Ascending aorta (tissue), 2 donors: ENCODE measurements around the gene MGAT5B. TPM values are rescaled to one million over a fixed set of nuclear protein-coding genes. Genes with fewer than 3 reads are reported as not detected.

ENCODE experiments used
- DNase-seq, 2 donors: peaks; one replicate each; pipeline ENCODE4 v3.0.0-alpha.2; 2019; ENCODE audit warnings: low spot score in 2 of 2
- H3K27ac ChIP-seq, 2 donors: fragments of 200-600 bp; sonication (generic); one replicate each; pipeline ENCODE4 v1.5.1; 2016 to 2017; ENCODE audit warnings: mild to moderate bottlenecking in 1 of 2
- H3K27me3 ChIP-seq: fragments of 200-600 bp; sonication (generic); one replicate; pipeline ENCODE4 v1.5.1; 2017
- H3K36me3 ChIP-seq, 2 donors: fragments of 200-600 bp; sonication (generic); one replicate each; pipeline ENCODE4 v1.5.1; 2016
- H3K4me1 ChIP-seq, 2 donors: fragments of 200-600 bp; sonication (generic); one replicate each; pipeline ENCODE4 v1.5.1; 2016 to 2017; ENCODE audit warnings: mild to moderate bottlenecking in 1 of 2
- H3K4me3 ChIP-seq, 2 donors: fragments of 200-600 bp; sonication (generic); one replicate each; pipeline ENCODE4 v1.5.1; 2016 to 2017; ENCODE audit warnings: mild to moderate bottlenecking in 1 of 2
- H3K9me3 ChIP-seq, 2 donors: fragments of 200-600 bp; sonication (generic); one replicate each; pipeline ENCODE4 v1.5.1; 2016
- CTCF ChIP-seq, 3 experiments: fragments of 200-600 bp in 2 of 3; fragments of 450-650 bp in 1 of 3; sonication (generic) in 2 of 3; IDR thresholded peaks; one replicate each; pipeline ENCODE4 v1.5.1; 2016 to 2019; ENCODE audit warnings: antibody characterized with exemption in 3 of 3, mild to moderate bottlenecking in 1 of 3, moderate library complexity in 1 of 3
- intact Hi-C: fragments of 100-400 bp; cut with DNase I; formaldehyde crosslinking; loops from one replicate; pipeline ENCODE4 v1.15.1; 2023
- total RNA-seq: library from RNA; depleted of rRNA; stranded (reverse); fragments of >200 nt; gene quantifications from one replicate; pipeline ENCODE4 v1.1.0, GENCODE V29; 2016

The MGAT5B gene
- total RNA-seq, 1 donor from 2014 or later = not detected

GRCh38 chr17:76884995-76885893, 17.0 kb downstream of the MGAT5B start:
- intact Hi-C loops = no loop called here
- TF ChIP-seq CTCF (IDR thresholded peaks at IDR 0.05) = no peak
- no peaks in the 10 kb centered on the region for H3K27me3 ChIP-seq

GRCh38 chr17:76885894-76886290, 17.7 kb downstream of the MGAT5B start:
- Histone ChIP-seq H3K36me3 (no peaks in the 10 kb centered on the region), H3K27ac (no peak overlapping the region), H3K27me3 (no peaks in the 10 kb centered on the region), H3K4me1 (no peaks in the 10 kb centered on the region), H3K9me3 (no peaks in the 10 kb centered on the region), H3K4me3 (no peak overlapping the region)
- no peak for TF ChIP-seq CTCF (IDR thresholded peaks at IDR 0.05)
- DNase-seq = no peak
- intact Hi-C loops = no loop called here

More at GRCh38 chr17:76884995-76885893, 17.0 kb downstream of the MGAT5B start:
- Histone ChIP-seq H3K27ac (no peak overlapping the region), H3K9me3 (no peaks in the 10 kb centered on the region), H3K4me3 (no peak overlapping the region), H3K36me3 (no peaks in the 10 kb centered on the region), H3K4me1 (no peaks in the 10 kb centered on the region)
- no peak for DNase-seq

GRCh38 chr17:76886395-76886794, 18.2 kb downstream of the MGAT5B start:
- Histone ChIP-seq H3K27me3 (no peaks in the 10 kb centered on the region), H3K9me3 (no peaks in the 10 kb centered on the region), H3K4me1 (no peaks in the 10 kb centered on the region), H3K27ac (no peak overlapping the region), H3K36me3 (no peaks in the 10 kb centered on the region), H3K4me3 (no peak overlapping the region)
- DNase-seq = no peak
- no peak for TF ChIP-seq CTCF (IDR thresholded peaks at IDR 0.05)
- intact Hi-C loops = no loop called here

- no peak for DNase-seq
- Histone ChIP-seq H3K36me3 (no peaks in the 10 kb centered on the region), H3K27ac (no peak overlapping the region), H3K4me3 (no peak overlapping the region), H3K9me3 (no peaks in the 10 kb centered on the region), H3K27me3 (no peaks in the 10 kb centered on the region), H3K4me1 (no peaks in the 10 kb centered on the region)
- intact Hi-C loops = no loop called here
- TF ChIP-seq CTCF (IDR thresholded peaks at IDR 0.05) = no peak
Observed at GRCh38 chr17:76887802-76888201, 19.6 kb downstream of the MGAT5B start.

GRCh38 chr17:76888661-76889060, 20.5 kb downstream of the MGAT5B start:
- no peak overlapping the region for H3K4me3 ChIP-seq
- H3K36me3 ChIP-seq = no peaks in the 10 kb centered on the region
- DNase-seq = no peak
- H3K4me1 ChIP-seq = no peaks in the 10 kb centered on the region
- H3K9me3 ChIP-seq = no peaks in the 10 kb centered on the region
- H3K27me3 ChIP-seq = no peaks in the 10 kb centered on the region
- TF ChIP-seq CTCF (IDR thresholded peaks at IDR 0.05) = no peak
- H3K27ac ChIP-seq = no peak overlapping the region
- intact Hi-C loops = no loop called here
